OCI-M1 (cell line): ENCODE data around the gene ARHGAP23.
"Not testable (repeated sequence)": the region's sequence is repeated elsewhere in the genome, so short reads cannot be mapped to it uniquely, and the experiment has no call there.

Experiments
- DNase-seq: peaks from one replicate; lab custom pipeline; 2025; lab: John Stamatoyannopoulos, UW

The ARHGAP23 gene

GRCh38 chr17:38421871-38422827, 6.1 kb upstream of the ARHGAP23 start:
- no peak for DNase-seq

GRCh38 chr17:38424297-38424972, 3.8 kb upstream of the ARHGAP23 start:
- no peak for DNase-seq

GRCh38 chr17:38425031-38425430, 3.2 kb upstream of the ARHGAP23 start:
- no peak for DNase-seq

- DNase-seq: no peak
Measured at GRCh38 chr17:38425744-38426143, 2.5 kb upstream of the ARHGAP23 start.

GRCh38 chr17:38426441-38426840, 1.8 kb upstream of the ARHGAP23 start:
- DNase-seq: no peak

GRCh38 chr17:38427160-38427949, 909 bp upstream of the ARHGAP23 start:
- DNase-seq: no peak

- no peak for DNase-seq
Measured at GRCh38 chr17:38428643-38429371, 543 bp downstream of the ARHGAP23 start.

- DNase-seq: no peak
Measured at GRCh38 chr17:38429476-38430100, 1.3 kb downstream of the ARHGAP23 start.

GRCh38 chr17:38430316-38430715, 2.1 kb downstream of the ARHGAP23 start:
- no peak for DNase-seq

GRCh38 chr17:38430822-38431221, 2.6 kb downstream of the ARHGAP23 start:
- no peak for DNase-seq

GRCh38 chr17:38431346-38432145, 3.3 kb downstream of the ARHGAP23 start:
- no peak for DNase-seq

GRCh38 chr17:38434178-38434665, 6.0 kb downstream of the ARHGAP23 start:
- DNase-seq: no peak

- DNase-seq: no peak
Measured at GRCh38 chr17:38435795-38436194, 7.5 kb downstream of the ARHGAP23 start.

- no peak for DNase-seq
Measured at GRCh38 chr17:38436386-38436785, 8.1 kb downstream of the ARHGAP23 start.

GRCh38 chr17:38437313-38437712, 9.0 kb downstream of the ARHGAP23 start:
- DNase-seq: not testable (repeated sequence)

GRCh38 chr17:38439436-38439835, 11.2 kb downstream of the ARHGAP23 start:
- DNase-seq: no peak

GRCh38 chr17:38440614-38441397, 12.5 kb downstream of the ARHGAP23 start:
- no peak for DNase-seq

GRCh38 chr17:38441429-38442061, 13.3 kb downstream of the ARHGAP23 start:
- DNase-seq: no peak

- no peak for DNase-seq
Measured at GRCh38 chr17:38442548-38442947, 14.3 kb downstream of the ARHGAP23 start.
